Astrocyte (in vitro differentiated cells and primary cell): Measurements from ENCODE around the gene ENO3.

ENCODE experiments used
- CTCF ChIP-seq: IDR thresholded peaks from 2 replicates; pipeline ENCODE4 v1.5.1; 2011; ENCODE audit warnings: low read depth, mild to moderate bottlenecking, inconsistent platforms, low read length, moderate library complexity; ENCODE audit not compliant: insufficient read depth
- EZH2 ChIP-seq: IDR thresholded peaks from 2 replicates; pipeline ENCODE4 v1.6.1; 2012; ENCODE audit warnings: mild to moderate bottlenecking, low read length, inconsistent platforms; ENCODE audit not compliant: insufficient read depth

DNA sequence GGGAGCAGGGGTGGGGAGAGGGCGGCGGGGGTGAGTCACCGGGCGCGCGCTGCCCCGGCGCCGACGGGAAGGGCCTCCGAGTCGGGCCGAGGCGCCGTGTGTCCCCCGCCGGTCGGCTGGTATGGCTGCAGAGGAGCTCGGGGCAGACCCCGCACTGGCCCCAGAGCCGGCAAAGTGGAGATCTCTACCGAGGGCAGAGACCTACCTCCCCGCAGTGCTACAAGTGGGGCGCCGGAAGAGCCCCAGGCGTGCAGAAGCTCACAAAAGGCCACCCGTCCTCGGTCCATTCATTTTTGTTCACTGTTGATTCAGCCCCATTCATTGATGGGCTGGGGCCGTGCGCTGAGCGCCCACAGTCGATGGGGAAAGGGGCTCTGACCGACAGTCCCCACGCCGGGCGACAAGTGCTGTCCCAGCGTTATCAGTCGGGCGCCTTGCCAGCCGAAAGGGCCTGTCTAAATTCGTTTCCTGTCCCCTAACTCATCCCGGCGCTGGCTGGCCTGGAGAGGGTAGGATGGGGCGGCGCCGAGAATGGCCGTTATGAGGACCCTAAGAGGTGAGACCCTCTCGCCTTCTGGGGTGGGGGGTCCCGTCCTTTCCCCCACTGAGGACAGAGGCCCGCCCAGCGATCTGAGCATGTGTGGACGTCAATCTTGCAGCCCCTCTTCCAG lies 709 bp upstream of the ENO3 start:
- no peak for TF ChIP-seq CTCF
- TF ChIP-seq EZH2: no peak
